SU-DHL-6 (cell line): ENCODE measurements around the gene NKD1.

Experiments used
- EZH2phosphoT487 ChIP-seq: fragments of 200-600 bp; sonication (generic), shearing (Covaris generic); conservative IDR thresholded peaks from 2 replicates; pipeline ENCODE4 v1.6.1; 2018; ENCODE audit warnings: mild to moderate bottlenecking, antibody characterized with exemption, low read length, moderate library complexity, mixed read lengths
- TF ChIP-seq, protein P1 (sequence below): fragments of 200-600 bp; sonication (generic); IDR thresholded peaks from one replicate; pipeline ENCODE4 v1.5.1; 2017; ENCODE audit warnings: antibody characterized with exemption, mild to moderate bottlenecking, low read length, moderate library complexity; ENCODE audit not compliant: insufficient read depth, poor library complexity, severe bottlenecking

DNA sequence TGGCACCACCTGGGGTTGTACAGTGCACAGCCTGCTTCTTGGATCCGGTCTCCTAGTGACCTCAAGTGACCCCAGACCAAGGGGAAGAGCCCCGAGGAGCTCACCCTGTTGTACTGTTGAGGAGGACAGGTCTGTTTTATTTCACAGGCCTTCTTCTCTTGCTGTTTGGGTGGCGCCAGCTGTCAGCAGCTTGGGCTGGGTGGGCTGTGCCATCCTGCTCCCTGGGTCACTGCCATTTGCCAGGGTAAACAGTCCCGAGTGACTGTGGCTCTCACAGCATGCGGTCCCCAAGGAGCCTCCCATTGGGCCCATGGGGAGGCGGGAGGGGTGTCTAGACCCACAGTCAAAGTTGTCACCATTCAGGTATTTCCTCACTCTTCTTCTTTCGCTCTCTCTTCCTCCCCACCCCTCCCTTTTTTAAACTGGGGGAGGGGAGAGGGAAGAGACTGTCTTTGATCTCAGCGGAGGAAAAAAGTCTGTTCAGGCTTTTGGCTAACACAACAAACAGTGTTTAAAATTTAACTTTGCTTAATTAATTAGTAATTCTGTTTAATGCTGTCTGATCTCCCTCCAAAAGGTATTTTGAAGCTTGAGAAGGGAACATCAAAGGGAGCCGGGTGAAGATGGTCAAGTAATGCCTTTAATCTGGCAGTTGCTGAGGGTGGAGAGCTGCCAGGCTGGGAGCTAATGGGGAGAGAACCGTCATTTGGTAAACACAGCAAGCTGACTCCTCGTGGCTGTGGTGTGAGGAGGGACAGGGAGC, 68.9 kb downstream of the NKD1 start:
- TF ChIP-seq, protein P1, sequence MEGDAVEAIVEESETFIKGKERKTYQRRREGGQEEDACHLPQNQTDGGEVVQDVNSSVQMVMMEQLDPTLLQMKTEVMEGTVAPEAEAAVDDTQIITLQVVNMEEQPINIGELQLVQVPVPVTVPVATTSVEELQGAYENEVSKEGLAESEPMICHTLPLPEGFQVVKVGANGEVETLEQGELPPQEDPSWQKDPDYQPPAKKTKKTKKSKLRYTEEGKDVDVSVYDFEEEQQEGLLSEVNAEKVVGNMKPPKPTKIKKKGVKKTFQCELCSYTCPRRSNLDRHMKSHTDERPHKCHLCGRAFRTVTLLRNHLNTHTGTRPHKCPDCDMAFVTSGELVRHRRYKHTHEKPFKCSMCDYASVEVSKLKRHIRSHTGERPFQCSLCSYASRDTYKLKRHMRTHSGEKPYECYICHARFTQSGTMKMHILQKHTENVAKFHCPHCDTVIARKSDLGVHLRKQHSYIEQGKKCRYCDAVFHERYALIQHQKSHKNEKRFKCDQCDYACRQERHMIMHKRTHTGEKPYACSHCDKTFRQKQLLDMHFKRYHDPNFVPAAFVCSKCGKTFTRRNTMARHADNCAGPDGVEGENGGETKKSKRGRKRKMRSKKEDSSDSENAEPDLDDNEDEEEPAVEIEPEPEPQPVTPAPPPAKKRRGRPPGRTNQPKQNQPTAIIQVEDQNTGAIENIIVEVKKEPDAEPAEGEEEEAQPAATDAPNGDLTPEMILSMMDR, result no peak
- no peak for TF ChIP-seq EZH2phosphoT487
